H54 (cell line): Measurements from ENCODE around the gene KIAA1755.

Experiments
- DNase-seq: peaks from one replicate; pipeline ENCODE4 v3.0.0; 2011; ENCODE audit warnings: low spot score, mixed read lengths; ENCODE audit not compliant: insufficient read length
- FAIRE-seq: peaks from 3 replicates; lab custom pipeline; 2011; peaks lifted over from hg19 to GRCh38; lab: Jason Lieb, UNC
- POLR2A ChIP-seq: IDR thresholded peaks from 2 replicates; pipeline ENCODE4 v1.6.1; 2011; ENCODE audit warnings: low read depth, mild to moderate bottlenecking, low read length

The KIAA1755 gene

DNA sequence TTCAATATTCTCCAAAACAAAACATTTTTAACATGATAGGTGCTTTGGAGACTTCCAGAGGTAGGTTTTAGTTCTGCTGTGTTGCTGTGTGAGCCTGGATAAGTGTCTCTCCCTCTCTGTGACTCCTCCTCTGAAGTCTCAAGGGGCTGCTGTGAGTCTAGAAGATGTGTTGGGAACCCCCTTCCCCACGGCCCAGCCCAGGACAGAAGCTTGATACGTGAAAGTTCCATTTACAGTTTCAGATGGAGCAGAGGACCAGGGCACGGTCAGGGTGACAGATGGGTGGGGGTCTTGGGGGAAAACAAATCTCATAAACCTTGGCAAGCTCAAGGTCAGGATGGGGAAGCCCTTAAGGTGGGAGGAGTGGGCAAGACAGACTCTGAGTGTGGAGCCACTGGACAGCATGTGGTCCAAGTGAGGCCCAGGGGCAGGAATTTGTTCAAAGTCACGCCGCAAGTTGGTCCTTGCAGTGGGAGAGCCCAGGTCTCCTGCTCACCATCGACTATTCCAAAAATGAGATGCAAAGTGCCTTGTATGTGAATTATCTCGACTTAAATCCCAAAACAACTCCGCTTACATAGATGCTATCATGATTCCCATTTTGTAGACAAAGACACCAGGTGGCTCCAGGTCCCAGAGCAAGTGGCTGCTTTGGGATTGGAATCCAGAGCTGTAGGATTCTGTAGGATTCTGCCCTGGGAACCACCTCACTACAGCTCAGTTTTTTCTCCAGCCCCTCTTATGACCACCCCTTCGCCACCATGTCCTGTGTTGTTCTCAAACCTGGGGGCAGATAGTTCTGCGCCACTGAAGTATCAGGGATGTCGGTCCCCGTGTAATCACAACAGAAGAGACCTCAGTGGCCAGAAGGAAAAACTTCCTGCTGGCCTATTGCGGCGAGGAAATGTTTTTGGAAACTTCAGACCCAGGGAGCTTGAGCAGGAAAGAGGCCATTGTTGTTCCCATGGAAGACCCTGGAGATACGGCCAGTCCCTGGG lies 97.4 kb downstream of the KIAA1755 start:
- no peak for DNase-seq
- no peak for FAIRE-seq

DNA sequence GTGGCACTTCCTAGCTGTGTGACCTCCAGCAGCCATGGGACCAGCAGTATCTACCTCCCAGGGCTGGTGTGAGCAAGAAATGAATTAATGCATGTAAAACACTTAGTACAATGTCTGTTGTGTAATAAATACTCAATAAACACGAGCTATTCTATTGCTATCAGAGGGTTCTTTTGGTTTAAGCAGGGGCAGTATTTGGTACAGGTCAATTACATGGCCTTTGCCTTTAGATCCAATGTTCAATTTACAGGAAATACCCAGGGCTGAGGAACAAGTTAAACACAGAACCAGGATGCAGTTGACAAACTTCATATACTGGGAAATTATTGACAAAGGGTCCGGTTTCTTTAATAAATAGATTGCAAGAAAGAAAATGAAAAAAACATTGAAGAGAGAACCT lies 98.4 kb downstream of the KIAA1755 start:
- no peak for TF ChIP-seq POLR2A
- FAIRE-seq (no peak), DNase-seq (no peak)

More for the DNA sequence above, 97.4 kb downstream of the KIAA1755 start:
- TF ChIP-seq POLR2A = no peak

DNA sequence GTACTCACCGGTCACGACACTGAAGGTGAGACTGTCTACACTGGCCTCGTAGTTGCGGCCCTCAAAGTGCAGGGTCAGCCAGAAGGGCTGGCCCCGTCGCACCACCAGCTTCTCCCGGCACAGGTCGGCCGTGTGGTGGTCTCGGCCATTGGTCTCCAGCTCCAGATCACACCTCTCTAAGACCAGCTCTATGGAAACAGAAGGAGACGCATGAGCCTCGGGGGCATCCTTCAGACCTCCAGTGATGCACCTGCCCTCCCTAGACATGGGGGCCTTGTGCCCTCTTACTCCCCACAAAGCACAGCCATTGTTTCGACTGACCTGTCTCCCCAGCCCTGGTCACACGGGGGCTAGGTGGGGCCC lies 99.1 kb downstream of the KIAA1755 start:
- DNase-seq (no peak), FAIRE-seq (no peak)
- TF ChIP-seq POLR2A = no peak
